Endothelial cell (in vitro differentiated cells): Measurements from ENCODE around the gene CCDC66. TPM values are rescaled to one million over a fixed set of nuclear protein-coding genes. Genes with fewer than 3 reads are reported as not detected.
"Not testable (repeated sequence)": the region's sequence is repeated elsewhere in the genome, so short reads cannot be mapped to it uniquely, and the experiment has no call there.

Source experiments
- DNase-seq: peaks from one replicate; pipeline ENCODE4 v3.0.0; 2021; ENCODE audit warnings: low spot score
- H3K27ac Mint-ChIP-seq: one replicate; pipeline ENCODE4 v1.8.0; 2021; ENCODE audit warnings: mixed read lengths, inconsistent platforms; ENCODE audit not compliant: unreplicated experiment
- H3K27me3 Mint-ChIP-seq: one replicate; pipeline ENCODE4 v1.8.0; 2021; ENCODE audit warnings: mild to moderate bottlenecking, moderate library complexity, mixed read lengths, inconsistent platforms; ENCODE audit not compliant: unreplicated experiment
- H3K36me3 Mint-ChIP-seq: one replicate; pipeline ENCODE4 v1.8.0; 2021; ENCODE audit warnings: mild to moderate bottlenecking, low read depth, mixed read lengths, inconsistent platforms; ENCODE audit not compliant: unreplicated experiment
- H3K4me1 Mint-ChIP-seq: one replicate; pipeline ENCODE4 v1.8.0; 2021; ENCODE audit warnings: mild to moderate bottlenecking, mixed read lengths, inconsistent platforms; ENCODE audit not compliant: unreplicated experiment
- H3K4me3 Mint-ChIP-seq: one replicate; pipeline ENCODE4 v1.8.0; 2021; ENCODE audit warnings: mild to moderate bottlenecking, mixed read lengths, inconsistent platforms; ENCODE audit not compliant: unreplicated experiment
- H3K9me3 Mint-ChIP-seq: one replicate; pipeline ENCODE4 v1.8.0; 2021; ENCODE audit warnings: mixed read lengths, inconsistent platforms; ENCODE audit not compliant: unreplicated experiment
- CTCF ChIP-seq: fragments of 200-600 bp; sonication (generic); IDR thresholded peaks from one replicate; pipeline ENCODE4 v1.5.0; 2021; ENCODE audit warnings: antibody characterized with exemption; ENCODE audit not compliant: unreplicated experiment
- total RNA-seq: library from RNA; stranded (reverse); fragmentation: NEBNext Ultra II Directional; extraction: Animal tissue kit (Norgen Biotek cat#: 25700); gene quantifications from one replicate; pipeline ENCODE4 v1.2.1, GENCODE V29; 2021; ENCODE audit not compliant: unreplicated experiment

Gene CCDC66
- total RNA-seq, 1 donor from 2014 or later = 13.6 TPM

DNA sequence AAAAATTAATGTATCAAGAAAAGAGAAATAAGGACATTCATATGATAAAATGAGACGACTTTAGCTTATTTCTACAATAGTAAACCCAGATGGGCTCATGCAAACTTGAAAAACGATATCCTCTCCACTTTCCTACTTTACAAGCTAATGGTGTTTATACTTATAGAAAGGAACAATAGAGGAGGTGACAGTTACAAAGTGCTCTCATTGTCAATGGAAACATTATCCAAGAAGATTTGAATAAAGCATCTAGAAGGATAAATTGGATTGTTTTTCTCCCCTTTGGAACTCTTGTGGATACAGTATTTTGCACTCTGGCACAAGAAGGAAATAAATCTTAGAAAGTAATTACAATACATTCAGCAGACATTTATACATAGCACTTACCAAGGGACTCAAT lies 20.2 kb upstream of the CCDC66 start:
- no peak for TF ChIP-seq CTCF
- Mint-ChIP-seq H3K27me3 (peaks cover 2% of the 10 kb centered on the region), H3K4me3 (no peak overlapping the region), H3K9me3 (peaks cover 4% of the 10 kb centered on the region), H3K4me1 (no peaks in the 10 kb centered on the region), H3K27ac (no peak overlapping the region), H3K36me3 (no peaks in the 10 kb centered on the region)
- DNase-seq = no peak

DNA sequence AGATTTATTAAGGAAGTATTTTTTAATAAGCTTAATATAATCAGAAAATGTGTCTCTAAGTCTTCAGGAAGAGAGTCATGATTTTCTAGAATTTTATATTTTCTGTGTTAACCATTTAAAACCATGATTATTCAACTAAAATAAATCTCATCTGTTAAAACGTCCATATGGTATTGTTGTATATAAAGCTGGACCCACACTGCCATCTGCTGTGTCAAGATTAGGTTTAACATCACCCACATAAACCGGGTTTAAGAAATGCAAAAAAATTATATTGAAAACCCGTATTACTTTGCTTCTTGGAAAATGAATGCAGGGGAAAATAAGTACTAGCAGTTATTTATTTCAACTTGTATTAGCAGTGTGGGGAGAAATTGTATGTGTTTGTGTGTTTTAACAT lies 9.5 kb upstream of the CCDC66 start:
- no peaks in the 10 kb centered on the region for H3K27me3 Mint-ChIP-seq
- H3K36me3 Mint-ChIP-seq = no peaks in the 10 kb centered on the region
- no peak overlapping the region for H3K27ac Mint-ChIP-seq
- no peaks in the 10 kb centered on the region for H3K4me1 Mint-ChIP-seq
- no peak for DNase-seq
- H3K4me3 Mint-ChIP-seq = no peak overlapping the region
- no peaks in the 10 kb centered on the region for H3K9me3 Mint-ChIP-seq
- TF ChIP-seq CTCF = no peak

GRCh38 chr3:56557831-56558170 lies 826 bp downstream of the CCDC66 start:
- peaks cover 4% of the 10 kb centered on the region for H3K27me3 Mint-ChIP-seq
- H3K27ac Mint-ChIP-seq = peak overlapping the region; percentile 72
- TF ChIP-seq CTCF = peak; percentile 43
- H3K4me1 Mint-ChIP-seq = peaks cover 9% of the 10 kb centered on the region
- H3K36me3 Mint-ChIP-seq = peaks cover 5% of the 10 kb centered on the region
- H3K4me3 Mint-ChIP-seq = peak overlapping the region; percentile 99
- H3K9me3 Mint-ChIP-seq = no peaks in the 10 kb centered on the region
- DNase-seq = no peak

- no peaks in the 10 kb centered on the region for H3K27me3 Mint-ChIP-seq
- H3K27ac Mint-ChIP-seq = no peak overlapping the region
- H3K4me1 Mint-ChIP-seq = no peaks in the 10 kb centered on the region
- H3K36me3 Mint-ChIP-seq = peaks cover 24% of the 10 kb centered on the region
- no peak for TF ChIP-seq CTCF
- H3K4me3 Mint-ChIP-seq = no peak overlapping the region
- DNase-seq = no peak
- no peaks in the 10 kb centered on the region for H3K9me3 Mint-ChIP-seq
Measured at GRCh38 chr3:56573501-56573900, 16.5 kb downstream of the CCDC66 start.

GRCh38 chr3:56581941-56582340 lies 25.0 kb downstream of the CCDC66 start:
- not testable (repeated sequence) for H3K4me3 Mint-ChIP-seq, H3K4me1 Mint-ChIP-seq, H3K27me3 Mint-ChIP-seq, DNase-seq, H3K27ac Mint-ChIP-seq, H3K9me3 Mint-ChIP-seq
- H3K36me3 Mint-ChIP-seq = peaks cover 40% of the 10 kb centered on the region

DNA sequence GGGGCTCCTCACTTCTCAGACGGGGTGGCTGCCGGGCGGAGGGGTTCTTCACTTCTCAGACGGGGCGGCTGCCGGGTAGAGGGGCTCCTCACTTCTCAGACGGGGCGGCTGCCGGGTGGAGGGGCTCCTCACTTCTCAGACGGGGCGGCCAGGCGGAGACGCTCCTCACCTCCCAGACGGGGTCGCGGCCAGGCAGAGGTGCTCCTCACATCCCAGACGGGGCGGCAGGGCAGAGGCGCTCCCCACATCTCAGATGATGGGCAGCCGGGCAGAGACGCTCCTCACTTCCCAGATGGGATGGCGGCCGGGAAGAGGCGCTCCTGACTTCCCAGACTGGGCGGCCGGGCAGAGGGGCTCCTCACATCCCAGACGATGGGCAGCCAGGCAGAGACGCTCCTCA lies 27.3 kb downstream of the CCDC66 start:
- peaks cover 26% of the 10 kb centered on the region for H3K36me3 Mint-ChIP-seq
- H3K9me3 Mint-ChIP-seq = not testable (repeated sequence)

More for the DNA sequence above, 27.3 kb downstream of the CCDC66 start:
- not testable (repeated sequence) for H3K27ac Mint-ChIP-seq, DNase-seq, H3K4me3 Mint-ChIP-seq, H3K4me1 Mint-ChIP-seq, H3K27me3 Mint-ChIP-seq
